Glutamatergic neuron (in vitro differentiated cells): ENCODE data around the gene CARNS1. TPM values are rescaled to one million over a fixed set of nuclear protein-coding genes. Genes with fewer than 3 reads are reported as not detected.

Experiments used
- DNase-seq: peaks from one replicate; pipeline ENCODE4 v3.0.0; 2022
- H3K27ac Mint-ChIP-seq: one replicate; pipeline ENCODE4 v1.8.0; 2020; ENCODE audit warnings: mild to moderate bottlenecking, mixed read lengths, inconsistent platforms; ENCODE audit not compliant: unreplicated experiment
- H3K27me3 Mint-ChIP-seq: one replicate; pipeline ENCODE4 v1.8.0; 2020; ENCODE audit warnings: mild to moderate bottlenecking, moderate library complexity, mixed read lengths, inconsistent platforms; ENCODE audit not compliant: unreplicated experiment
- H3K36me3 Mint-ChIP-seq: one replicate; pipeline ENCODE4 v1.8.0; 2020; ENCODE audit warnings: mild to moderate bottlenecking, mixed read lengths, inconsistent platforms; ENCODE audit not compliant: unreplicated experiment
- H3K4me1 Mint-ChIP-seq: one replicate; pipeline ENCODE4 v1.8.0; 2020; ENCODE audit warnings: mild to moderate bottlenecking, low read depth, mixed read lengths, inconsistent platforms; ENCODE audit not compliant: unreplicated experiment
- H3K4me3 Mint-ChIP-seq: one replicate; pipeline ENCODE4 v1.8.0; 2020; ENCODE audit warnings: mild to moderate bottlenecking, mixed read lengths, inconsistent platforms; ENCODE audit not compliant: unreplicated experiment
- H3K9me3 Mint-ChIP-seq: one replicate; pipeline ENCODE4 v1.8.0; 2020; ENCODE audit warnings: mild to moderate bottlenecking, moderate library complexity, mixed read lengths, inconsistent platforms; ENCODE audit not compliant: unreplicated experiment
- total RNA-seq: library from RNA; stranded (reverse); fragmentation: NEBNext Ultra II Directional; extraction: Animal tissue kit (Norgen Biotek cat#: 25700); gene quantifications from one replicate; pipeline ENCODE4 v1.2.1, GENCODE V29; 2021; ENCODE audit not compliant: unreplicated experiment
- TF ChIP-seq, protein P1 (sequence below): fragments of 200-600 bp; sonication (generic); IDR thresholded peaks from one replicate; pipeline ENCODE4 v1.5.0; 2021; ENCODE audit not compliant: partially characterized antibody, unreplicated experiment

Gene CARNS1
- total RNA-seq, 1 donor from 2014 or later = 0.07 TPM

DNA sequence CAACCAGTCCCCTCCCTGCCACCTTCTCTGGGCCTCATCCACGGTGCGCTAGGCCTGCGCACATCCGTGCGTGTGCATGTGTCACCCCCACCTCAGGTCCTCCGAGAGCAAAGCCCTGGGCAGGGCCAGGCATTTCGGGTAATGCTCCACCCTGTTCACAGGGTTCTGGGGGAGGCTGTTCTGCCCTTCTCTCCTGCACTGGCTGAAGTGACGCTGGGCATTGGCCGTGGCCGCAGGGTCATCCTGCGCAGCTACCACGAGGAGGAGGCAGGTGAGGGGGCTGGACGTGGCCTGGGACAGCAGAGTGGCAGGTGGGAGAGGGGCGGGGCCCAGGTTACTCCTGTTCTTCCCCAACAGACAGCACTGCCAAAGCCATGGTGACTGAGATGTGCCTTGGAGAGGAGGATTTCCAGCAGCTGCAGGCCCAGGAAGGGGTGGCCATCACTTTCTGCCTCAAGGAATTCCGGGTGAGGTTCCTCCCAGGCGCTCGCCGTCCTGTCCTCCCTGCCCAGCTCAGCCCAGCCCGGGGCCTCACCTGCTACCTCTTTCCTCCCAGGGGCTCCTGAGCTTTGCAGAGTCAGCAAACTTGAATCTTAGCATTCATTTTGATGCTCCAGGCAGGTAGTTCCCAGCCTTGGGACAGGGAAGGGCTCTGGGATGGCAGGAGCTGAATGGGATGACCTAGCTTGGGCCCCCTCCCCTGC lies 19.8 kb upstream of the CARNS1 start:
- TF ChIP-seq, protein P1, sequence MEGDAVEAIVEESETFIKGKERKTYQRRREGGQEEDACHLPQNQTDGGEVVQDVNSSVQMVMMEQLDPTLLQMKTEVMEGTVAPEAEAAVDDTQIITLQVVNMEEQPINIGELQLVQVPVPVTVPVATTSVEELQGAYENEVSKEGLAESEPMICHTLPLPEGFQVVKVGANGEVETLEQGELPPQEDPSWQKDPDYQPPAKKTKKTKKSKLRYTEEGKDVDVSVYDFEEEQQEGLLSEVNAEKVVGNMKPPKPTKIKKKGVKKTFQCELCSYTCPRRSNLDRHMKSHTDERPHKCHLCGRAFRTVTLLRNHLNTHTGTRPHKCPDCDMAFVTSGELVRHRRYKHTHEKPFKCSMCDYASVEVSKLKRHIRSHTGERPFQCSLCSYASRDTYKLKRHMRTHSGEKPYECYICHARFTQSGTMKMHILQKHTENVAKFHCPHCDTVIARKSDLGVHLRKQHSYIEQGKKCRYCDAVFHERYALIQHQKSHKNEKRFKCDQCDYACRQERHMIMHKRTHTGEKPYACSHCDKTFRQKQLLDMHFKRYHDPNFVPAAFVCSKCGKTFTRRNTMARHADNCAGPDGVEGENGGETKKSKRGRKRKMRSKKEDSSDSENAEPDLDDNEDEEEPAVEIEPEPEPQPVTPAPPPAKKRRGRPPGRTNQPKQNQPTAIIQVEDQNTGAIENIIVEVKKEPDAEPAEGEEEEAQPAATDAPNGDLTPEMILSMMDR = no peak
- no peak for DNase-seq
- Mint-ChIP-seq H3K9me3 (peaks cover 1% of the 10 kb centered on the region), H3K4me1 (peaks cover 5% of the 10 kb centered on the region), H3K27me3 (peaks cover 12% of the 10 kb centered on the region), H3K36me3 (no peaks in the 10 kb centered on the region), H3K4me3 (no peak overlapping the region), H3K27ac (no peak overlapping the region)

DNA sequence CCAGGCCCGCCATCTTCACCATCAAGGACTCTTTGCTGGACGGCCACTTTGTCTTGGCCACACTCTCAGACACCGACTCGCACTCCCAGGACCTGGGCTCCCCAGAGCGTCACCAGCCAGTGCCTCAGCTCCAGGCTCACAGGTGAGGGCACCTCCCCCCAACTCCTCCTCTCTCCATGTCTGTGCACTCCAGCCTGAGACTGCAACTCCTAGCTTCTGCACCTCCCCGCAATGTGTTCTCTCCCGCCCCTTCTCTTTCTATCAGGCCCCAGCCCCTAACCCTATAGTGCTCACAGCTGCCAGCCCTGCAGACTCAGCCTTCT lies 19.3 kb upstream of the CARNS1 start:
- H3K4me1 Mint-ChIP-seq = peaks cover 5% of the 10 kb centered on the region
- TF ChIP-seq, protein P1 = no peak
- no peak overlapping the region for H3K27ac Mint-ChIP-seq

DNA sequence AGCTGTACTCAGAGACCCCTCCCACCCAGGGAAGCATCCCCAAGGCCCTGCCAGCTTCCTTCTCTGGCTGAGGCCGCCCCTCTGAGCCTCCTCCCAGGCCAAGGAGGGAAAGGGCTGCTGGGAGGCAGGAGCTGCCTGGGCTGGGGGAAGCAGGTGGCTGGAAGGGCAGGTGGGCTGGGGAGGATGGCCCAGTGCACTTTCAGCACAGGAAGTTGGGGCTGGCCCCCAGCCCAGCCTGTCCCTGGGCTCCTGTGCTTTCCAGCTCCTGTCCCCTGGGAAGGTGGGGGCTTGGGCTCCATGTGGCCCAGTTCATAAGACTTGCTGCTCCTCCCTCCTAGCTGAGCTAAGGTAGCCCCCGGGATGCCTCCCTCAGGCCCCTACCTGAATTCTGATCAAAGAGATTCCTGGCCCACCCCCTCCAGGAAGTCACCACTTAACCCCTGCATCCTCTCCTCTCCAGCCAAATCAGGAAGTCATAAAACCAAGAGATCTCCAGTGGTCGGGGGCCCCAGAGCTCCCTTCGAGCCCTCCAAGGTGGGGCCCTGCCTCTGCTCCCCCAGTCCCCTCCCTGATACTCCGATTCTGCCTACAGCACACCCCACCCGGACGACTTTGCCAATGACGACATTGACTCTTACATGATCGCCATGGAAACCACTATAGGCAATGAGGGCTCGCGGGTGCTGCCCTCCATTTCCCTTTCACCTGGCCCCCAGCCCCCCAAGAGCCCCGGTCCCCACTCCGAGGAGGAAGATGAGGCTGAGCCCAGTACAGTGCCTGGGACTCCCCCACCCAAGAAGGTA lies 18.7 kb upstream of the CARNS1 start:
- H3K9me3 Mint-ChIP-seq = peaks cover 1% of the 10 kb centered on the region
- no peaks in the 10 kb centered on the region for H3K36me3 Mint-ChIP-seq
- peaks cover 12% of the 10 kb centered on the region for H3K27me3 Mint-ChIP-seq
- H3K4me3 Mint-ChIP-seq = no peak overlapping the region
- TF ChIP-seq, protein P1 = no peak
- H3K27ac Mint-ChIP-seq = peak overlapping the region; percentile 59
- peaks cover 5% of the 10 kb centered on the region for H3K4me1 Mint-ChIP-seq
- no peak for DNase-seq

More for the DNA sequence above, 19.3 kb upstream of the CARNS1 start:
- no peak overlapping the region for H3K4me3 Mint-ChIP-seq
- H3K9me3 Mint-ChIP-seq = peaks cover 1% of the 10 kb centered on the region
- peaks cover 12% of the 10 kb centered on the region for H3K27me3 Mint-ChIP-seq
- H3K36me3 Mint-ChIP-seq = no peaks in the 10 kb centered on the region
- DNase-seq = no peak

DNA sequence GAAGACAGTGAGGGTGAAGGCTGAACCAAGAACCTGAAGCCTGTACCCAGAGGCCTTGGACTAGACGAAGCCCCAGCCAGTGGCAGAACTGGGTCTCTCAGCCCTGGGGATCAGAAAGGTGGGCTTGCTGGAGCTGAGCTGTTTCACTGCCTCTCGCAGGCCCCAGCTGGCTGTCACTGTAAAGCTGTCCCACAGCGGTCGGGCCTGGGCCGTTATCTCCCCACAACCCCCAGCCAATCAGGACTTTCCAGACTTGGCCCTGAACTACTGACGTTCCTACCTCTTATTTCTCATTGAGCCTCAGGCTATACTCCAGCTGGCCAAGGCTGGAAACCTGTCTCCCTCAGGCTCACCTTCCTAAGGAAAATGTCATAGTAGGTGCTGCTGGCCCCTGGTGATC lies 17.9 kb upstream of the CARNS1 start:
- no peaks in the 10 kb centered on the region for H3K36me3 Mint-ChIP-seq
- no peak overlapping the region for H3K4me3 Mint-ChIP-seq
- no peak overlapping the region for H3K27ac Mint-ChIP-seq

More for the DNA sequence above, 17.9 kb upstream of the CARNS1 start:
- peaks cover 4% of the 10 kb centered on the region for H3K4me1 Mint-ChIP-seq
- no peak for DNase-seq
- TF ChIP-seq, protein P1 = no peak
- H3K27me3 Mint-ChIP-seq = peaks cover 12% of the 10 kb centered on the region
- peaks cover 1% of the 10 kb centered on the region for H3K9me3 Mint-ChIP-seq
